Effector memory CD4-positive, alpha-beta T cell (primary cell): ENCODE results near the gene SLC28A1.

ENCODE experiments used
- DNase-seq, 3 donors: peaks; one replicate each; pipeline ENCODE4 v3.0.0-alpha.2; 2020
- H3K27ac ChIP-seq: 2 replicates; pipeline ENCODE4 v1.7.0; 2013; ENCODE audit warnings: mild to moderate bottlenecking, low read length, moderate library complexity; ENCODE audit not compliant: insufficient read depth, poor library complexity, severe bottlenecking
- H3K27me3 ChIP-seq: replicated peaks from 2 replicates; pipeline ENCODE4 v1.7.0; 2013; ENCODE audit warnings: mild to moderate bottlenecking, low read length; ENCODE audit not compliant: insufficient read depth, control insufficient read depth, poor library complexity, severe bottlenecking
- H3K36me3 ChIP-seq: 2 replicates; pipeline ENCODE4 v1.7.0; 2013; ENCODE audit warnings: mild to moderate bottlenecking, low read length, moderate library complexity; ENCODE audit not compliant: control insufficient read depth, insufficient read depth
- H3K4me1 ChIP-seq: 2 replicates; pipeline ENCODE4 v1.7.0; 2013; ENCODE audit warnings: low read length, mild to moderate bottlenecking; ENCODE audit not compliant: control insufficient read depth, insufficient read depth, poor library complexity, severe bottlenecking
- H3K4me3 ChIP-seq: 2 replicates; pipeline ENCODE4 v1.7.0; 2013; ENCODE audit warnings: low read length, low read depth, mild to moderate bottlenecking; ENCODE audit not compliant: insufficient read depth, poor library complexity, severe bottlenecking
- H3K9me3 ChIP-seq: 2 replicates; pipeline ENCODE4 v1.7.0; 2013; ENCODE audit warnings: mild to moderate bottlenecking, low read length, moderate library complexity; ENCODE audit not compliant: control insufficient read depth

The SLC28A1 gene

GRCh38 chr15:84960391-84961113 is 76.1 kb downstream of the SLC28A1 start:
- no peaks in the 10 kb centered on the region for H3K9me3 ChIP-seq
- H3K4me1 ChIP-seq, result no peaks in the 10 kb centered on the region
- H3K27ac ChIP-seq, result no peak overlapping the region
- no peak for DNase-seq
- no peaks in the 10 kb centered on the region for H3K27me3 ChIP-seq
- H3K36me3 ChIP-seq, result no peaks in the 10 kb centered on the region
- no peak overlapping the region for H3K4me3 ChIP-seq

GRCh38 chr15:84961114-84961452 is 76.6 kb downstream of the SLC28A1 start:
- H3K9me3 ChIP-seq, result no peaks in the 10 kb centered on the region
- no peak for DNase-seq
- no peak overlapping the region for H3K27ac ChIP-seq
- H3K4me3 ChIP-seq, result no peak overlapping the region
- H3K27me3 ChIP-seq, result no peaks in the 10 kb centered on the region
- H3K36me3 ChIP-seq, result no peaks in the 10 kb centered on the region
- no peaks in the 10 kb centered on the region for H3K4me1 ChIP-seq

- DNase-seq, result no peak
- no peaks in the 10 kb centered on the region for H3K36me3 ChIP-seq
- H3K9me3 ChIP-seq, result no peaks in the 10 kb centered on the region
- no peak overlapping the region for H3K4me3 ChIP-seq
- H3K4me1 ChIP-seq, result no peaks in the 10 kb centered on the region
- H3K27me3 ChIP-seq, result no peaks in the 10 kb centered on the region
- no peak overlapping the region for H3K27ac ChIP-seq
Observed at GRCh38 chr15:84961707-84962106, 77.2 kb downstream of the SLC28A1 start.

- no peaks in the 10 kb centered on the region for H3K27me3 ChIP-seq
- DNase-seq, result no peak
- H3K9me3 ChIP-seq, result no peaks in the 10 kb centered on the region
- no peak overlapping the region for H3K4me3 ChIP-seq
- H3K36me3 ChIP-seq, result no peaks in the 10 kb centered on the region
- H3K4me1 ChIP-seq, result no peaks in the 10 kb centered on the region
- H3K27ac ChIP-seq, result no peak overlapping the region
Observed at GRCh38 chr15:84962955-84963354, 78.5 kb downstream of the SLC28A1 start.

- Histone ChIP-seq H3K4me1 (no peaks in the 10 kb centered on the region), H3K4me3 (no peak overlapping the region), H3K36me3 (no peaks in the 10 kb centered on the region), H3K27ac (no peak overlapping the region), H3K9me3 (no peaks in the 10 kb centered on the region), H3K27me3 (no peaks in the 10 kb centered on the region)
- no peak for DNase-seq
Observed at GRCh38 chr15:84967380-84967779, 82.9 kb downstream of the SLC28A1 start.

- no peaks in the 10 kb centered on the region for H3K36me3 ChIP-seq
- H3K4me3 ChIP-seq, result no peak overlapping the region
- H3K9me3 ChIP-seq, result no peaks in the 10 kb centered on the region
- H3K27ac ChIP-seq, result no peak overlapping the region
- no peaks in the 10 kb centered on the region for H3K4me1 ChIP-seq
- H3K27me3 ChIP-seq, result no peaks in the 10 kb centered on the region
- DNase-seq, result no peak
Observed at GRCh38 chr15:84968301-84968700, 83.8 kb downstream of the SLC28A1 start.

GRCh38 chr15:84969257-84969656 is 84.8 kb downstream of the SLC28A1 start:
- H3K36me3 ChIP-seq, result no peaks in the 10 kb centered on the region
- DNase-seq, result no peak
- H3K27ac ChIP-seq, result no peak overlapping the region
- no peak overlapping the region for H3K4me3 ChIP-seq
- H3K4me1 ChIP-seq, result no peaks in the 10 kb centered on the region
- H3K27me3 ChIP-seq, result no peaks in the 10 kb centered on the region
- H3K9me3 ChIP-seq, result no peaks in the 10 kb centered on the region

GRCh38 chr15:84970843-84971242 is 86.4 kb downstream of the SLC28A1 start:
- Histone ChIP-seq H3K4me1 (no peaks in the 10 kb centered on the region), H3K9me3 (no peaks in the 10 kb centered on the region), H3K4me3 (no peak overlapping the region), H3K27me3 (no peaks in the 10 kb centered on the region), H3K27ac (no peak overlapping the region), H3K36me3 (no peaks in the 10 kb centered on the region)
- no peak for DNase-seq

- no peak for DNase-seq
Observed at GRCh38 chr15:84973492-84974460, 89.3 kb downstream of the SLC28A1 start.

GRCh38 chr15:84975871-84976351 is 91.4 kb downstream of the SLC28A1 start:
- Histone ChIP-seq H3K9me3 (no peaks in the 10 kb centered on the region), H3K27ac (no peak overlapping the region), H3K27me3 (no peaks in the 10 kb centered on the region), H3K4me3 (no peak overlapping the region), H3K36me3 (no peaks in the 10 kb centered on the region), H3K4me1 (no peaks in the 10 kb centered on the region)
- no peak for DNase-seq

More at GRCh38 chr15:84973492-84974460, 89.3 kb downstream of the SLC28A1 start:
- Histone ChIP-seq H3K27me3 (no peaks in the 10 kb centered on the region), H3K27ac (no peak overlapping the region), H3K4me3 (no peak overlapping the region), H3K9me3 (no peaks in the 10 kb centered on the region), H3K36me3 (no peaks in the 10 kb centered on the region), H3K4me1 (no peaks in the 10 kb centered on the region)
